Keratinocyte (primary cell): ENCODE results near the gene LSM7.
A peak's percentile ranks its signal among the peaks of the same experiment; 100 is the strongest.

Experiments
- CTCF ChIP-seq, 3 experiments: IDR thresholded peaks in 1 of 3; conservative IDR thresholded peaks in 1 of 3; optimal IDR thresholded peaks in 1 of 3; 2 replicates in 2 of 3; 3 replicates in 1 of 3; pipeline versions ENCODE3 to v1.5.1; 2011; ENCODE audit warnings: low read length in 3 of 3, mild to moderate bottlenecking in 3 of 3, moderate library complexity in 2 of 3, control low read depth in 1 of 3, inconsistent platforms in 1 of 3; ENCODE audit not compliant: insufficient read depth in 2 of 3; ENCODE audit errors: extremely low read depth in 1 of 3
- EZH2 ChIP-seq: IDR thresholded peaks from one replicate; pipeline ENCODE4 v1.6.1; 2012; ENCODE audit warnings: inconsistent platforms, mild to moderate bottlenecking, low read length, moderate library complexity

DNA sequence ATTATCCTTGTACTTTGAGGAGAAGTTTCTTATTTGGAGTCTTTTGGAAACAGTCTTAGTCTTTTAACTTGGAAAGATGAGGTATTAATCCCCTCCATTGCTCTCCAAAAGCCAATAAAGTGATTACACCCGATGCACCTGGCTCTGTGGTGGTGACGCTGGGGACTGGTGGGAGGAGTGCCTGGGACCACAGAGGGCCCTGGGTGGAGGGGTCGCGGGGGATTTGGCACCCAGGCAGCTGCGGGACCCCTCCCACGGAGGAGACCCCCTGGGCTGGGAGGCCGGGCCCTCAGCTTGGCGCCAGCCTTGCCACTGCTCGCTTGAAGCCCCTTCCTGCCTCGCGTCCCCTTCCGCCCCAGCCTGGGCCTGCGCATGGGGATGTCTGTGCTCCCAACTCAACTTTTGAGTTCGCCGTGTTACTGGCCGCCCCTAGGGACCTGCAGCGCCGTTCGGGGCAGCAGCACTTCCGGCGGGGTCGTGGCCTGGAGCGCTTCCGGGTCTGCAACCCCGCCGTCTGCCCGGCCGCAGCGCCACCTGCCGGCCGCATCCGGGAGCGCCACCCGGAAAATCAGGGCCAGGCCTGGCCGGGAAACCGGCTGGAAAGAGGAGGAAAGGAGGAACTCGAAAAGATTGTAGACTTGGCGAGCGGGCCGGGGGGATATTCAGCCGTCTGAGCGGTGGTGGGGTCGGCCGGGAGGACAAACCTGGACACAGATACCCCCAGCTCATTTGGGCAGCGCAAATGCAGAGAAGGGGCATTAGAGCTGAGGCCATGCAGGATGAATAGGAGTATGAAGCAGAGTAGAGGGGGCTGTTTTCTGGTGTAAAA lies 54.8 kb downstream of the LSM7 start:
- peak; percentile 78 to 91 (median 80) for TF ChIP-seq CTCF (optimal IDR thresholded peaks at IDR 0.05 in 1 of 3, IDR thresholded peaks at IDR 0.05 in 1 of 3, conservative IDR thresholded peaks at IDR 0.05 in 1 of 3; ENCODE audit: extremely low read depth in 1 of 3, insufficient read depth in 2 of 3, low read length in 3 of 3)
- TF ChIP-seq EZH2, result no peak
